Measurements from ENCODE around the gene ANXA7. TPM values are rescaled to one million over a fixed set of nuclear protein-coding genes. Genes with fewer than 3 reads are reported as not detected.
"Not testable (repeated sequence)": the region's sequence is repeated elsewhere in the genome, so short reads cannot be mapped to it uniquely, and the experiment has no call there.

Gene ANXA7
- total RNA-seq, 1 experiment from 2014 or later: 151 TPM

GRCh38 chr10:73338801-73339368 lies 75.0 kb downstream of the ANXA7 start:
- DNase-seq (ENCODE audit: low spot score): no peak
- H3K27me3 ChIP-seq (replicated peaks; ENCODE audit: insufficient read depth, low read depth, low read length, poor library complexity): no peaks in the 10 kb centered on the region
- no peaks in the 10 kb centered on the region for H3K9me3 ChIP-seq (ENCODE audit: low read depth, low read length, poor library complexity, severe bottlenecking)
- H3K4me3 ChIP-seq (ENCODE audit: low read depth, low read length, poor library complexity, severe bottlenecking): no peak overlapping the region
- H3K36me3 ChIP-seq (ENCODE audit: insufficient read depth, low read length, poor library complexity, severe bottlenecking): no peaks in the 10 kb centered on the region
- H3K4me1 ChIP-seq (ENCODE audit: insufficient read depth, low read length, poor library complexity, severe bottlenecking): no peaks in the 10 kb centered on the region
- TF ChIP-seq EZH2 (IDR thresholded peaks at IDR 0.05; ENCODE audit: borderline replicate concordance, low read depth, low read length, poor library complexity, severe bottlenecking): no peak
- no peak for TF ChIP-seq CTCF (conservative IDR thresholded peaks at IDR 0.05; ENCODE audit: low read depth, low read length)
- ChIA-PET CTCF (no interaction called here), POLR2A (ENCODE audit: low non-redundant PET) (no interaction called here)
- intact Hi-C loops (cut with micrococcal nuclease; ENCODE audit: unreplicated experiment): no loop called here
- H3K27ac ChIP-seq (ENCODE audit: low read depth, low read length, poor library complexity, severe bottlenecking): no peak overlapping the region
- BruUV-seq (replicated peaks): no TSS peak

DNA sequence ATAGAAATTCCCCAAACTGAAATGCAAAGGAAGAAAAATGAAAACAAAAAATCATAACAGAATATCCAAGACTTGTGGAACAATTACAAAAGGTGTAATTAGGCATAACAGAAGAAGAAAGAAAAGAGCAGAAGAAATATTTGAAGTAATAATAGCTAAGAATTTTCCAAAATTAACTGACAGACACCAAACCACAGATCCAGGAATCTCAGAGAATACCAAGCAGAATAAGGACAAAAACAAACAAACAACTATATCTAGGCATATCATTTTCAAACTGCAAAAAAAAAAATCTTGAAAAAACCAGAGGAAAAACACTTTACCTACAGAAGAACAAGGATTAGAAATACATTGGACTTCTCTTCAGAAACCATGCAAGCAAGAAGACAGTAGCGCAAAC lies 80.7 kb downstream of the ANXA7 start:
- Histone ChIP-seq H3K36me3 (ENCODE audit: insufficient read depth, low read length, poor library complexity, severe bottlenecking) (no peaks in the 10 kb centered on the region), H3K4me3 (ENCODE audit: low read depth, low read length, poor library complexity, severe bottlenecking) (no peak overlapping the region), H3K4me1 (ENCODE audit: insufficient read depth, low read length, poor library complexity, severe bottlenecking) (no peaks in the 10 kb centered on the region), H3K27ac (ENCODE audit: low read depth, low read length, poor library complexity, severe bottlenecking) (no peak overlapping the region), H3K9me3 (ENCODE audit: low read depth, low read length, poor library complexity, severe bottlenecking) (no peaks in the 10 kb centered on the region), H3K27me3 (replicated peaks; ENCODE audit: insufficient read depth, low read depth, low read length, poor library complexity) (peaks cover 25% of the 10 kb centered on the region)
- BruUV-seq (replicated peaks): no TSS peak
- intact Hi-C loops (cut with micrococcal nuclease; ENCODE audit: unreplicated experiment): no loop called here
- CTCF ChIA-PET: no interaction called here
- TF ChIP-seq CTCF (conservative IDR thresholded peaks at IDR 0.05; ENCODE audit: low read depth, low read length) (no peak), EZH2 (IDR thresholded peaks at IDR 0.05; ENCODE audit: borderline replicate concordance, low read depth, low read length, poor library complexity, severe bottlenecking) (no peak)
- DNase-seq (ENCODE audit: low spot score): no peak
- POLR2A ChIA-PET (ENCODE audit: low non-redundant PET): no interaction called here

DNA sequence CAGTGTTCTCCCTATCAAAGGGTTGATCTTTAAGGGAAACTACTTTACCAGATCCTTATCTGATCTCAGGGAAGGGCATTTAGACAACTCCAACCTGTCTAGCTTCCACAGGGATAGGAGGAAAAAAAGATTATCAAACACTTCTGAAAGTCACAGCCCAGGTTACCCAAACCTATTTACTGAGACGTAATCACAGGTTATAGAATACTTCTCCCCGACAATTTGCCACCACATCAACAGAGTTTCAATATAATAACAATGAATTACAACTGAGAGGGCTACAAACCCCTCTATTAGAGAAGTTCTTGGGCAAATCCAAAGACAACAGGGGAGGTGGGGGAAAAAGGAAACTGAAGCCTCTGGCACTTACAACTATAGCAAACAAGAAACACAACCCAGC lies 81.5 kb downstream of the ANXA7 start:
- H3K27ac ChIP-seq (ENCODE audit: low read depth, low read length, poor library complexity, severe bottlenecking): no peak overlapping the region
- no TSS peak for BruUV-seq (replicated peaks)
- no peaks in the 10 kb centered on the region for H3K9me3 ChIP-seq (ENCODE audit: low read depth, low read length, poor library complexity, severe bottlenecking)
- no peaks in the 10 kb centered on the region for H3K4me1 ChIP-seq (ENCODE audit: insufficient read depth, low read length, poor library complexity, severe bottlenecking)
- ChIA-PET POLR2A (ENCODE audit: low non-redundant PET) (no interaction called here), CTCF (no interaction called here)
- intact Hi-C loops (cut with micrococcal nuclease; ENCODE audit: unreplicated experiment): no loop called here
- DNase-seq (ENCODE audit: low spot score): no peak
- TF ChIP-seq CTCF (conservative IDR thresholded peaks at IDR 0.05; ENCODE audit: low read depth, low read length) (no peak), EZH2 (IDR thresholded peaks at IDR 0.05; ENCODE audit: borderline replicate concordance, low read depth, low read length, poor library complexity, severe bottlenecking) (no peak)
- H3K27me3 ChIP-seq (replicated peaks; ENCODE audit: insufficient read depth, low read depth, low read length, poor library complexity): peaks cover 25% of the 10 kb centered on the region
- H3K4me3 ChIP-seq (ENCODE audit: low read depth, low read length, poor library complexity, severe bottlenecking): no peak overlapping the region
- no peaks in the 10 kb centered on the region for H3K36me3 ChIP-seq (ENCODE audit: insufficient read depth, low read length, poor library complexity, severe bottlenecking)

DNA sequence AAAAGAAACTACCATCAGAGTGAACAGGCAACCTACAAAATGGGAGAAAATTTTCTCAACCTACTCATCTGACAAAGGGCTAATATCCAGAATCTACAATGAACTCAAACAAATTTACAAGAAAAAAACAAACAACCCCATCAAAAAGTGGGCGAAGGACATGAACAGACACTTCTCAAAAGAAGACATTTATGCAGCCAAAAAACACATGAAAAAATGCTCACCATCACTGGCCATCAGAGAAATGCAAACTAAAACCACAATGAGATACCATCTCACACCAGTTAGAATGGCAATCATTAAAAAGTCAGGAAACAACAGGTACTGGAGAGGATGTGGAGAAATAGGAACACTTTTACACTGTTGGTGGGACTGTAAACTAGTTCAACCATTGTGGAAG lies 85.3 kb downstream of the ANXA7 start:
- H3K9me3 ChIP-seq (ENCODE audit: low read depth, low read length, poor library complexity, severe bottlenecking); DNase-seq (ENCODE audit: low spot score); H3K36me3 ChIP-seq (ENCODE audit: insufficient read depth, low read length, poor library complexity, severe bottlenecking); BruUV-seq (replicated peaks); POLR2A ChIA-PET (ENCODE audit: low non-redundant PET); H3K27ac ChIP-seq (ENCODE audit: low read depth, low read length, poor library complexity, severe bottlenecking); H3K4me1 ChIP-seq (ENCODE audit: insufficient read depth, low read length, poor library complexity, severe bottlenecking); CTCF ChIA-PET; intact Hi-C loops (cut with micrococcal nuclease; ENCODE audit: unreplicated experiment); H3K4me3 ChIP-seq (ENCODE audit: low read depth, low read length, poor library complexity, severe bottlenecking): not testable (repeated sequence)
- H3K27me3 ChIP-seq (replicated peaks; ENCODE audit: insufficient read depth, low read depth, low read length, poor library complexity): peaks cover 25% of the 10 kb centered on the region

DNA sequence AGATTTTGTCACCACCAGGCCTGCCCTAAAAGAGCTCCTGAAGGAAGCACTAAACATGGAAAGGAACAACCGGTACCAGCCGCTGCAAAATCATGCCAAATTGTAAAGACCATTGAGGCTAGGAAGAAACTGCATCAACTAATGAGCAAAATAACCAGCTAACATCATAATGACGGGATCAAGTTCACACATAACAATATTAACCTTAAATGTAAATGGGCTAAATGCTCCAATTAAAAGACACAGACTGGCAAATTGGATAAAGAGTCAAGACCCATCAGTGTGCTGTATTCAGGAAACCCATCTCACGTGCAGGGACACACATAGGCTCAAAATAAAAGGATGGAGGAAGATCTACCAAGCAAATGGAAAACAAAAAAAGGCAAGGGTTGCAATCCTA lies 88.6 kb downstream of the ANXA7 start:
- BruUV-seq (replicated peaks); H3K9me3 ChIP-seq (ENCODE audit: low read depth, low read length, poor library complexity, severe bottlenecking); H3K27me3 ChIP-seq (replicated peaks; ENCODE audit: insufficient read depth, low read depth, low read length, poor library complexity); H3K27ac ChIP-seq (ENCODE audit: low read depth, low read length, poor library complexity, severe bottlenecking); H3K36me3 ChIP-seq (ENCODE audit: insufficient read depth, low read length, poor library complexity, severe bottlenecking); DNase-seq (ENCODE audit: low spot score); H3K4me1 ChIP-seq (ENCODE audit: insufficient read depth, low read length, poor library complexity, severe bottlenecking); CTCF ChIA-PET; intact Hi-C loops (cut with micrococcal nuclease; ENCODE audit: unreplicated experiment); H3K4me3 ChIP-seq (ENCODE audit: low read depth, low read length, poor library complexity, severe bottlenecking); POLR2A ChIA-PET (ENCODE audit: low non-redundant PET): not testable (repeated sequence)
